HG03460 (cell line): ENCODE measurements around the gene PTPRD.
"Not testable (repeated sequence)": the region's sequence is repeated elsewhere in the genome, so short reads cannot be mapped to it uniquely, and the experiment has no call there.

Source experiments
- ATAC-seq: cut with Tn5 transposase; IDR thresholded peaks from one replicate; pipeline ENCODE4 v1.9.1; 2021; ENCODE audit not compliant: unreplicated experiment

PTPRD gene

DNA sequence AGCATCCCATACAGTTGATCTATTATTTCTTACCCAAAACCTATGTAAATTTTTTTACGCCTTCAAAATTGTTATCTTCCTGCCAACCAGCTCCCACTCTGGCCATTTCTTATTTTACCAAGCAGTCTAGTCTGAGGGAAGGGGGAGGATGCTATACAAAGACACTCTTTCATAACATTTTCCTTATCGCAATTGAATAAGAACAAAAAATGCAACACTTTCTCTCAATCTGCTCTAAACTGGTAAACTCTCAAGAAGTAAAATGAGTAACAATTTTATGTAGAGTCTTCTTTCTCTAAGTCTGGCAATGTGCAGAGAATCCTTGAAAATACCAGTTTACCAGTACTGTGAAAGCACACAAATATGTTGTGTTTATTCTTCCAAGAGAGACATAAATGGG is 1216.3 kb downstream of the PTPRD start:
- no peak for ATAC-seq

DNA sequence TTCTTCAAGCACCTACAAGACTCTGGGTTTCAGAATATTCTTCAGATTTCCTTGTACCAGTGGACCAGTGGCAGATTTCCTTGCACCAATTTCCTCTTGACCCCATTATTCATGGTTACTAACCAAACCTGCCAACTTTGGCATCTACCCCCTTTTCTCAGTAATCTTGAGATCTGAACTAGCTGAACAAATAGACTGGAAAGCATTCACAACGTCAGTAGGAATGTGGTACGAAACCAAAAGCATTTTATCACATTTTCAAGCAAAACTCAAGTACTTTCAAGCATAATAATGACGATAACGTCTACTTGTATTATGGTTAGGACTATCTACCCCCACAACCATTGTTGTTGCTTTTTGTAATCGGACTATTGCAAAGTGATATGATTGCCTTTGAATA is 1217.3 kb downstream of the PTPRD start:
- ATAC-seq = no peak

DNA sequence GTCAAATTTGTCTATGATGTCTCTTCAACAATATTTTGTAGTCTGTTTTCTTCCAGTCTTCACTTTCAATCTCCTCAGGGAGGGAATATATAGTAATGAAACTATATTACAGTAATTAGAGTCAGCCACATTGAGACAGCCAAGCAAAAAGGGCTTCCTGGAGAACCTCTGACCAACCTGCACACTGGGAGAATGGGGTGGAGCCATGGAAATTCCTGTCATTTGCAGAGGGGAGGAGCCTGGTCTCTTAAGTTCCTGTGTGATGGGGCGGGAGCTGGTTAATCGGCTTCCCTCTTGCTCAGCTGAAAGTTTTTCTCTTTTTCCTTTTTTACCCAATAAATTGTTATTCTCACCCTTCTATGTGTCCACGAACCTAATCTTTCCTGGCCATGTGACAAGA is 1220.0 kb downstream of the PTPRD start:
- no peak for ATAC-seq

DNA sequence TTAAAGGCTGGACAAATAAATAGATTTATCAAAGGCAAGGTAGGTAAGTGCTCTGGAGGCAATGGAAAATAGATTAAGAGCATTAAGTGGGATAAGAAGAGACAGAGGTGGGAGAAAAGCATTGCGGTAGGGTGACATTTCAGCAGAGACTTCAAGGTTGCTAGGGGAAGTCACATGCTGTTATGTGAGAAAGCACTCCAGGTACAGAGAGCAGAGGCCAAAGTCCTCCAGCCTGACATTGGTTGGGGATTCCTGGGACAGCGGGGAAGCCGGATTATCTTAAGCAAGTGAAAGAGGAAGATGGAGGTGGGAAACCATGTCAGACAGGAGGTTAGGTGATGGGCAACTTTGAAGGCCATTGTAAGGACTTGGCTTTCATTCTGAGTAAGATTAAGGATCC is 1222.9 kb downstream of the PTPRD start:
- no peak for ATAC-seq

DNA sequence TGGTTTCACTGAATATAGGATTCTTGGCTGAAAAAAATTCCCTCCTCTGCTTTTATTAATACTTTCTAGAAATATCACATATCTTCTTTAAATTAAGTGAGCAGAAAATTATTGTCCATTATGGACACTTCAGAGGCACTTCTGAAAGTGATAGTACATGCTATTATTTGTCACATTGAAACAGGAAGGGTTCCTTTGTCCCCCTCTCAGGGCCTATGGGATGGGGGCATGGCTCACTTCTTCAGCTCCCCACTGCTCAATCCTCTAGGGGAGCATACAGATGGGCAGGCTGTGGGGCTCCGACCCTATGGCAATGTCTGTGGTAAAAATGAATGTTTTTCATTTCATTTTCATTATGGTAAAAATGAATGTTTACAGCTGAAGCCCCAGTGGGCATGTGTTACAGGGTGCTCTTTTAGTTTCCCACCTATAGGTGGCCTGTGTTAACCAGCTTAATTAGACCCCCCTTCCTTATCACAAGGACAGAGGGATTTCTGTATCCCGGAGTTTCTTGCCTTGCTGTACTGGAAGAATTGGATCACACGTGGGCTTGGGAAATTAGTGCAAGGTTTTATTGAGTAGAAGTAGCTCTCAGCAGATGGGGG is 1225.2 kb downstream of the PTPRD start:
- no peak for ATAC-seq

DNA sequence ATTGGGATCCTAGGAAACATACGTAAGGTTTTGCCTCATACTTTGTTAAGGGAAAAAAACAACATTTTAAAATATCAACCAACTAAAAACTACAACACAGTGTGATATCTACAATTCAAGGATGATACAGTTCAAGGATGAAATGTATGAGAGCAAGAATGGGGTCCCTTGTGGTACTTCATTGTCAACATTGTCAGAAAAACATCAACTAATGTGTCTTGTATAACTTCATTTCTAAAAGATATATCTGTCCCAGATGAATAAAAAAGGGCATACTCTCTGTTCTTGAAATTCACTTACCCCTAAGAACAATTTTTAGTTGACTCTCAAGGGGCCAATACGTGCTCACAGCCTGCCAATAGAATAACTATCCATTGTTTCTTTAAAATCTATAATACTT is 1250.5 kb downstream of the PTPRD start:
- no peak for ATAC-seq

DNA sequence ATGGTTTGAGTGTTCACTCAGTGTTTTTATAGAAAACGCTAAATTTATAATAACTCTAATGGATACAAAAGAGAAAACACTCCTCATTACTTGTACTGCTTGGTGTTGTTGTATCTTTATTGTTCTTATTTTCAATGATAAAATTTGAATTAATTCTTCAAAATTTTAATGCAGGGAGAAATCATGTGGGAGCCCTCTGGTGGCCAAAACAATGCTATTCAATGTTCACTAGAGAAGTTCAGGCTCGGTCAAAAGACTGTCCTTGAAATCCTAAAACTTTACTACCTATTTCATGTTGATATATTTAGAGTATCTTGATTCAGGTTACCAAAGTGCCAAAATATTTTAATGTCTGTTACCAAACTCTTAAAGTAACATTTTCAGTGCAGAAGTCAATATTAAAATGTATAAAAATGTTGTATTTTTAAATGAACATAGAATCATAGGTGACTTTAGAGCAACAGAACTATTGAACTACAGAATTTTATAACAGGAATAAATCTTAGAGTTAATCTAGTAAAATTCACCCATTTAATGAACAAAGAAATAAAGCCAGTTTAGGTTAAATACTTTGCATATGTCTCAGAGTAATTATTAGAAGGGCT is 1259.8 kb downstream of the PTPRD start:
- no peak for ATAC-seq

DNA sequence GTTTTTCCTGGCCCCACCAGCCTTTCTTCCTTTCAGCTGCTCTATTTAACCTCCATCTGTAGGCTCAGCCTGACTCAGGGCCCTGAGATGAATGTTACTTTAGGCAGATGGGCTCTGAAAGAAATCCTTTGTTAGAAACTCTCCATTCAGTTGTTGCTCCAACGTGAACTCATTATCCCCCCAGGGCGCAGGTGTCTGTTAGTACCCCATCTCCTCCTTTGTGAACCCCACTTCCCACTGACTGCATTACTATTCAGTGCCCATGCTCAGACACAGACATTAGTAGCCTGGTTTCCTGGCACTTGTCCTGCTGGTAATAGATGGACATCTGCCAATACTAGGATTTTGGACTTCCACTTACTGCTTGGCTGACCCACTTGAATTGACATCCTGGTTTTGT is 1271.6 kb downstream of the PTPRD start:
- ATAC-seq = no peak

DNA sequence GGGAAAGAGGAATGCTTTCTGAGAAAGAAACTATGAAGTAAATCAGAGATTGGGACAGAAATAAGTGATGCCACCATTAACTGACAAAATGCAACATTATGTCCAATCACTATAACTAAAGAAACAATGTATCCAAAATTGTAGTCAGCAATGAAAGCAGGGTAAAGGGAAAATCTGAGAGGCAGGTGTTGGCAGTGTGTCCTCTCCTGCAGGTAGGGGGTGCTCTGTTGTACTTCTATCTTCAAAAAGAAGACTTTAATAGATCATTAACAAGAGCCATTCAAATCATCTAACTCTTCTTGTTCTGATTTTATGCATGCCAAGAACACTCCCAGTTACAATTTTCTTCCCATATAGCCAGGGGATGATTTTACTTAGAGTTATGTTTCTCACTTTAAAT is 1275.7 kb downstream of the PTPRD start:
- no peak for ATAC-seq

DNA sequence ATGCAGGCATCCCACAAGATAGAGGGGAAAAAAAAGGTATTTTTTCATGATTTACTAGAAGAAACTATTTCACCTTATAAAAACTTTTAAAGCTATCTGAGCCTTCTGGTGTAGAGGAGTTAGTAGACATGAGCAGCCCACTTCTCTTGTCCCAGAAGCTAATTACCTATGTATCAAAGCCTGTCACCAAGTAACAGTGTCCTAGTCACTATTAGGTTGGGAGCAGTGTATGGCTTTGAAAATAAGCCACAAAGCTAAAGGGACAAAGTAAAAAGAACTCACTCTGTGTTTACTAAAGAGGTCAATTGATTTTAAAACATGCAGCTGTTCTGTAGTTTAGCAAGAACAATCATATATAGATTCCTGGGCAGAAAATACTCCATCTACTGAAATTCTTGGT is 1286.1 kb downstream of the PTPRD start:
- no peak for ATAC-seq

DNA sequence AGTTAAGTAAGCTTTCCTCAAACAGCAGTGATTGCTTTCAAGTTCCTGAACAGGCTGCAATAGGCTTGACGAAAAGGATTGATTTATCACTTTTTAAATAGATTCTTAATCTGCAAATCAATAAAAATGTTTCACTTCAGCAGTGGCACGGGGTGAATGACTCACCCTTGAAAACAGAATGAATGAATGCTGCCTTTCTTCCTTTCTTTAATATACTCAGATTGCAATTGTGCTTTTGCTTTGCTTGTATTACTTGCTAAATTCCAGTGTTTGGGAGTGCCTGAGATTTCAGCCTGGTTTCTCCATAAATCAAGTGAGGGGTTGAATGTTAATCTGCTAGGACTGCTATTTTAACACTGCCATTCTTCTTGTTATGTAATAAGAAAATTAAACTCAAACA is 1293.8 kb downstream of the PTPRD start:
- ATAC-seq = no peak

DNA sequence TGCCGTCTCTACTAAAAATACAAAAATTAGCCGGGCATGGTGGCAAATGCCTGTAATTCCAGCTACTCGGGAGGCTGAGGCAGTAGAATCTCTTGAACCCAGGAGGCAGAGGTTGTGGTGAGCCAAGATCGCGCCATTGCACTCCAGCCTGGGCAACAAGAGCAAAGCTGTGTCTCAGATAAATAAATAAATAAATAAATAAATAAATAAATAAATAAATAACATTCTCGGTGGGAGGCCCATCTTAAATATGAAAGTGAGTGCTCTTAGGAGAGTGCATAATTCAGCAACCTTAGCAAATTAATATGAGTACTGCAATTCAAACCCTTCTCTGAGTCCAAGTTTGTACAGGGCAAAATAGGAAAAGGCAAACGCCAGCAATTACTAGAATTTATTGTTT is 1302.1 kb downstream of the PTPRD start:
- ATAC-seq = not testable (repeated sequence)

DNA sequence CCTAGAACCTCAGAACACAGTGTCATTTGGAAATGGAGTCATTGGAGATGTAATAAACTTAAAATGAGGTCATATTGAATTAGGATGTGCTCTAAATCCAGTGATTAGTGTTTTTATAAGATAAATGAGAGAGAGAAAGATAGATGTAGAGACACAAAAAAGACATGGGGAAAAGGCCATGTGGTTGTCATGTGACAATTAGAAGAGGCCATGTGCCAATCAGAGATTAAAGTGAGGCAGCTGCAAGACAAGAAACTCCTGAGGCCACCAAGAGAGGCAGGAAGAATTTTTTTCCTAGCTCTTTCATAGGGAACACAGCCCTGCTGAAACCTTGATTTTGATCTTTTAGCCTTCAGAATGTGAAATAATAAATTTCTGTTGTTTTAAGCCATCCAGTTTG is 1307.2 kb downstream of the PTPRD start:
- ATAC-seq = no peak

DNA sequence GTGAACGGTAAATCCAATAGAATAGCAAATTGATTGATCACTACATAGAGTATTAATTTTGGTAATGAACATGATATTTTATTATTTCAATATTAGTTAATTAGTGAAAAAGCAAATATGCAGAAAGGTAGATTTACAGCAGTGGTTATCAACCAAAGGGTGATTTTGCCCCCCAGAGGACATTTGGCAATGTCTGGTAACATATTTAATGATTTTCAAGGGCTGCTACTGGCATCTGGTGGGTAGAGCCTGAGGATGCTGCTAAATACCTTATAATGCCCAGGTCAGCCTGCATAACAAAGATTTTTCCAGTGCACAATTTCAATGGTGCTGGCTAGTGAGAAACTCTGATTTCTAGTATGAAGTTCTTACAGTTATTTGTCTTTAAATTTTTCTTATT is 1313.7 kb downstream of the PTPRD start:
- ATAC-seq = no peak

DNA sequence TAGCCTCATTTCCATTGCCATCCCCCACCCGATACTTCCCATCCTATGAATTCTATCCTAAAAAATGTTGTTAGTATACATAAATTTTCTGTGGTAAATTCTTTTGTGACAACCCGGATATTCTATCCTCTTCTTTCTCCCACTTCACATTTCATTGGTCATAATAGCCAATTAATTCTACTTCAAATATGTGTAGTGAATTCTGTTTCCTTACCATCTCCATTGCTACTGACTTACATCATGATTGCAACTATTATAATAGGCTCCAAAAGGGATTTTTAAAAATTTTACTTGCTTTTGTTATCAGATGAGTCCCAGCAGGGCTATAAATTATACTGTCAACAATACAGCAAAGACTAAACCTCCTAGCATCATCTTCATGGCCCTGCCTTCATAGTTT is 1326.8 kb downstream of the PTPRD start:
- no peak for ATAC-seq

DNA sequence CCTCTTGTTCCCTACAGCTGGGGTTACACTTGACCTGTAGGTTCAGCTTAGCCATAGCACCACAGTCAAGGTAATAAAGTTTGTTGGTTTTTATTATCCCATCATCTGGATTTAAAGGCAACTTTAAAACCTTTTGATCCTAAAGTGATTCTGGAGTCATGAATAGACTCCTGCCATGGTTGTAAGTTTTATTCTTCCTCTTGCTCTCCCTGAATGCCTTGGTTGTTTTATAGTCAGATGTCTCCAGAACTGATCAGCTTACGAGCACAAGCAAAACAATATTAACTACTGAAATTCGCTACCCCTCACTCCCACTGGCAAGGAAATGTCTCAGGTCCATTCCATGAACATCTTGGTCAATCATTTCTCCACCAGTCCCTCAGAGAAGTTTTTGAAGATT is 1328.6 kb downstream of the PTPRD start:
- ATAC-seq = no peak

DNA sequence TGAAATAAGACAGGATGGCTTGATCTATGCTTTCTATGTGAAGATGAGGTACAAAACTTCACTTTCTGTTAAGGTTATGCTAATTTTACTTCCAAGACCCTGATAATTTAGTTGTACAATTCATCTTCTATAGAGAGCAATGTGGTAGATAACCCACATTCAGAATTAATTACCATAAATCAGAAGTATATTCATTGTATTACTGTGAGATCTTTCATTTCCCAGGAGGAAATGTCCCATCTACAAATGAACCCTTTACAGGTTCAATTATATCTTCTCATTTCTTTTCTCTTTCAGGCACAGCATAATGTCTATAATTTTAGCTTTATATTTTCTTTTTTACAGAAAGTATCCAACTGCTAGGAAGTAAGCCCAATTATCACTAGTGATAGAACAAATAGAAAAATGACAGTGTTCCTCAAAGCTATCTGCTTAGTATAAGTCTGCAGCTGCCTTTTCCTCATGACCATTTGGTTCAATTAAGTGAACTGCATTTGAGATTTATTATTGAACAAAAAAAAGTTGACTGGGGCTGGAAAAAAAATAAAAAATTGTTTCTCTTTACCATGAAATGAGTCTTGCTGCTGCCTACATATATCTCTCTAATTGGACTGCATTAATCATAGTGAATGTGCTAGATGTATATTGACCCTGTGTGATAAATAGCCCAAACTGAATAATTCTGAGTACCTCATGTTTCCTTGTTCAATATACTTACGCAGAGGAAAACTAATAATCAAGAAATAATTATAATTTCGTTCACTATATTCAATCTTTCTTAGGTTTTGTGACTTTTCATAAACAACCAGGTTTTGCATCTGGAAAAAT is 1329.4 kb downstream of the PTPRD start:
- ATAC-seq = no peak

DNA sequence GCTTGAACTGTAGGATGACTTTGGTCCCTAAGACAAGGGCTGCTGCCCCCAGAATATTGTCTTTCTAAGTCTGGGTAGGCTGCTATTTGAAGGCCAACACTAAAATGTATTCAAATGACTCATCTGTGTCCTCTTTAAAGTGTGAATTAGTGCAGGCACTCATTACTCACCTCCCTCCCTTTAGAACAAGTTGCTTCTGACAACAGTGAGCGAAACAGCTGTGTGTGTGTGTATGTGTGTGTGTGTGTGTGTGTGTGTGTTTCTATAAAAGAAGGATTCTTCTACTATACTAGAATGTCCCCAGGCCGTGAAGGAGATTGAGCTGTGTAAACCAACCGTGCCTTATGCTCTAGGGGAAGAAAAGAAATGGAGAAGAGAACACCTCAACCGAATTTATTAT is 1337.2 kb downstream of the PTPRD start:
- no peak for ATAC-seq

DNA sequence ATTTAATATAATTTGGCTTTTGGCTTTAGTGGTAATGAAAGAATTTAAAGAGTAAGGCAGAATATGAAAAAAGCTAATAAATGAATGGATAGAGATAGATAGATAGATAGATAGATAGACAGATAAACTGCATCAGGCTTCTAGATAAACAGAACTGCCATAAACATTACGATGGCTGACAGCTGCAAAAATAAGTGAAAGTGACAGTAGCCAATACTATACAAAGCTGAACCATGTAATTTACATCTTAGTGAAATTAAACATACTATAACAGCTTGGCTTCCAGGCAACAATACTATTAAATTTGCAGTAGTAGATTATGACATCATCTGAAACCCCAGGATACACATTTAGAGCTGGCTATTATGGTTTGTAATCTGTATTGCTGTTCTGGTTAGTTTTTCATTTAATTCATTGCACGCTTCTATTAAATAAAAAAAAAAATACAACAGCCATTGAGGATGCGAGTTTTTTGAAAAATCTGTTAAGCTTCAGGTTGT is 1354.8 kb downstream of the PTPRD start:
- ATAC-seq = no peak

DNA sequence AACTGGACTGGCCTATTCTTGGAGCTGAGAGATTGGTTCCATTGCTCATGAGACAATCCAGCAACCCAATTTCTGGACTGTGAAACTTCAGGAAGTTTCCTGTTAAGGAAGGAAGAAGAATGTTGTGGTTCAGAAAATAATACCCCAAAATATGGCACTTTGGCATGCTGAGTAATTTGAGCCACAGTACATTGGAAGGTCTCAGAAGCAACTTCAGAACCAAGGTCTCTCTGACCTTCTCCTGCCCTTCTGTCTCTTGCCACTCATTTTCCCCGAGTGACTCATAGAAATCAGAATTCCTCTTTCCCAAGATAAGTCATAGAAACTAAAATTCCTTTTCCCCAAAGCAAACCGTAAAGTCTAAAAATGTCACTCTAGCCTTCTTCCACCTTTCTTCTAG is 1366.1 kb downstream of the PTPRD start:
- ATAC-seq = no peak

DNA sequence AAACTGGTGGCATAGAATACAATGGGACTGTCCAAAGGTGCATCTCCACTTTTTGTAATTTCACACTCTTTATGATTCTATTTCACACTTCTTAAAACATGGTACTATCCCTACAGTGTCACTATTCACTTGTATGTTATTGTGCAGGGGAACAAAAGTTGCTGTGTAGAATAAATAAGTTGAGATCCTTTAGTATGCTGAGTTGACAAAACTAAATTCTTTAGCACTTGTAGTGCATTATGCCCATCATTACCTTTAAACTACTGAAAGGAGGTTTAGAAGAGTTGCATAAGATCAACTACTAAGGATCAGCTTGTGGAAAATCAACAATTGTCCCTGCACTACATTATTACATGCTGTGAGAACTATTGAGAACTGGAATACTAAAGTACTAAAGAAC is 1380.9 kb downstream of the PTPRD start:
- no peak for ATAC-seq

DNA sequence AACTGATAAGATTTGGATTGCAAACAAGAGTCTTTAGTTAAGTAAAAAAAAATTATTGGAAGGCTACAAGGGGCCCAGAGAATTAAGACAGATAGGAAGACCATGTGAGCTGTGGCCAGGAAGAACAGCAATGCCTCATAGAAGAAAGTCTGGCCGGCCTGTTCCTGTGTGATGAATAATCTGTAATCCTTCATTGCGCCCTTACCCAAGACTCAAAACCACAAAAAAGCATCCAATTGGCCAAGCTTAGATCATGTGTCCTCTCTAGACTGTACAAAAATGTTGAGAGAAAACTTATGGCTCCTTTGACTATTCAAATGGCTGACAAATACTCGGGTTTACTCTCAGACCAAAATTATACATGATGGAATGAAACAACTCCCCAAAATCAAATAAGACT is 1383.5 kb downstream of the PTPRD start:
- no peak for ATAC-seq
